Retinal pigment epithelial cell (primary cell): ENCODE data around the gene BAG5.

ENCODE experiments used
- DNase-seq: peaks from one replicate; pipeline ENCODE4 v3.0.0-alpha.2; 2010; ENCODE audit warnings: low read depth
- H3K4me3 ChIP-seq: 2 replicates; pipeline ENCODE4 v1.5.1; 2011; ENCODE audit warnings: mild to moderate bottlenecking, low read length, control low read depth, moderate library complexity
- TF ChIP-seq, protein P1 (sequence below): conservative IDR thresholded peaks from 2 replicates; pipeline ENCODE4 v1.5.1; 2011; ENCODE audit warnings: low read depth, low read length, control low read depth, inconsistent platforms

BAG5 gene

DNA sequence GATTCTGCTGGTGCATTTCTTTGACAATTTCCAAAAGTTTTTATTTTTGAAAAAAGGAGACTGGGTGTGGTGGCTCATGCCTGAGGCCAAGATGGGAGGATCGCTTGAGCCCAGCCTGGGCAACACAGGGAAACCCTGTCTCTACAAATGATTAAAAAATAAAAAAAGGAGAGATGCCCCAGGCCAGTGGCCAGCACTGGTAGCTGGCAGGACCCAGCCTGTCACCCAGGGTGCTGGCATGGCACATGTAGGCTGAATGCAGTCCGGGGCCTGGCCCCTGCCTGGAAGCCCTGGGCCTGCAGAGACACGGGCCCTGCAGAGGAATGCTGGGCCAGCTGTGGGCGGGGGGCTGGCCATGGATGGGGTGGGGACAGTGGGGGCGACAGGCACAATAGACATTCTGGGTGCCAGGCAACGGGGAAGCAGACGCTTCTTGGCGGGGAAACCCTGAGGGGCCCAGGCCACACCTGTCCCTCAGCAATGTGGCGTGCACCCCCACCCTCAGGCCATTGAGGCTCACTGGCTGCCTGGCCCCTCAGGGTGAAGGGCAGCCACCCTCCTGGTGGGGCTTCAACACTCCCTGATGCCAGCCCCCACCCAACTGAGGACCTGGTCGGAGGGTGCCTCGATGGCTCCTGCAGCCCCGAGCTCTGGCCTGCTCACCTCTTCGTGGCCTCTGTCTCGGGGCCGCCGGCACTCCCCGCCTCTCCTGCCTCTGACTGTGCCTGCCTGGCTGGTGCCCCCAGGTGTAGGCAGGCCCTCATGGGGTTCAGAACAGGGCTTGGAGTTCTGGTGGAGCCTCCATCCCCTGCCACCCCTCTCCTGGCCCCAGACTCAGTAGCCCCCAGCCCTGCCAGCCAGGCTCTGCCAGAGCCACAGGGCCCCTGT, 21.4 kb downstream of the BAG5 start:
- H3K4me3 ChIP-seq = no peak overlapping the region
- DNase-seq = no peak
- TF ChIP-seq, protein P1, sequence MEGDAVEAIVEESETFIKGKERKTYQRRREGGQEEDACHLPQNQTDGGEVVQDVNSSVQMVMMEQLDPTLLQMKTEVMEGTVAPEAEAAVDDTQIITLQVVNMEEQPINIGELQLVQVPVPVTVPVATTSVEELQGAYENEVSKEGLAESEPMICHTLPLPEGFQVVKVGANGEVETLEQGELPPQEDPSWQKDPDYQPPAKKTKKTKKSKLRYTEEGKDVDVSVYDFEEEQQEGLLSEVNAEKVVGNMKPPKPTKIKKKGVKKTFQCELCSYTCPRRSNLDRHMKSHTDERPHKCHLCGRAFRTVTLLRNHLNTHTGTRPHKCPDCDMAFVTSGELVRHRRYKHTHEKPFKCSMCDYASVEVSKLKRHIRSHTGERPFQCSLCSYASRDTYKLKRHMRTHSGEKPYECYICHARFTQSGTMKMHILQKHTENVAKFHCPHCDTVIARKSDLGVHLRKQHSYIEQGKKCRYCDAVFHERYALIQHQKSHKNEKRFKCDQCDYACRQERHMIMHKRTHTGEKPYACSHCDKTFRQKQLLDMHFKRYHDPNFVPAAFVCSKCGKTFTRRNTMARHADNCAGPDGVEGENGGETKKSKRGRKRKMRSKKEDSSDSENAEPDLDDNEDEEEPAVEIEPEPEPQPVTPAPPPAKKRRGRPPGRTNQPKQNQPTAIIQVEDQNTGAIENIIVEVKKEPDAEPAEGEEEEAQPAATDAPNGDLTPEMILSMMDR = no peak

DNA sequence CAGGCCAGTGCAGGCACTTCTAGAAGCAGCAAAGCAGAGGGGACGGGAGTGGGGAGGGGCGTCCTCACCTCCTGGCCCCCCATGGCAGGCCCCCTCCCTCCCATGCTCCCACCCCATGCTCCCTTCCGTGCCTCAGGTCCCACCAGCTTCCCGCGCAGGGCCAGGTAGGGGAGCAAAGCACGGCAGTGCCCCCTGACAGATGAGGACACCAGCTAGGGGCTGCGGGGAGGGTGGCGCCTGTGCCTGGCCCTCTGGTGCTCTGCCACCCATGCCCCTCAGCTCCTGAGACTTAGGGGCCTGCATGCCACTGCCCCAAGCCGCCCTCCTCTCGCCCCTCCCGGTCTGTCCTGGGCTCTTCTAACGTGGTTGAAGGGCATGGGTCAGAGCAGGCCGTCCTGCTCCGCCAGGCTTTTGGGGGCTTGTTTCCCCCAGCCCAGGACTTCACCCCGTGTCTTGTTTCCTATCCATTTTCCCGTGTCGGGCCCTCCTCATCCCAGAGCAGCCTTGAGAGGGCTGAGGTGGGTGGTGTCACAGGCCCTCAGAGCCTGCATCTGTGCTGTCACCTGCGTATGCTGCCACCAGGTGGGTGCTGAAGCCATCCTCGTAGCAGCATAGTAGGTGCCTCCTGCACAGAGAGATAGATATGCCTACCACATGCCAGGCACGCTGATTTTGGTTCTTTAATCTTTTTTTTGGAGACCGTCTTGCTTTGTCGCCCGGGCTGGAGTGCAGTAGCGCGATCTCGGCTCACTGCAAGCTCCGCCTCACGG, 23.2 kb downstream of the BAG5 start:
- TF ChIP-seq, protein P1 = no peak
- no peak overlapping the region for H3K4me3 ChIP-seq
- no peak for DNase-seq

DNA sequence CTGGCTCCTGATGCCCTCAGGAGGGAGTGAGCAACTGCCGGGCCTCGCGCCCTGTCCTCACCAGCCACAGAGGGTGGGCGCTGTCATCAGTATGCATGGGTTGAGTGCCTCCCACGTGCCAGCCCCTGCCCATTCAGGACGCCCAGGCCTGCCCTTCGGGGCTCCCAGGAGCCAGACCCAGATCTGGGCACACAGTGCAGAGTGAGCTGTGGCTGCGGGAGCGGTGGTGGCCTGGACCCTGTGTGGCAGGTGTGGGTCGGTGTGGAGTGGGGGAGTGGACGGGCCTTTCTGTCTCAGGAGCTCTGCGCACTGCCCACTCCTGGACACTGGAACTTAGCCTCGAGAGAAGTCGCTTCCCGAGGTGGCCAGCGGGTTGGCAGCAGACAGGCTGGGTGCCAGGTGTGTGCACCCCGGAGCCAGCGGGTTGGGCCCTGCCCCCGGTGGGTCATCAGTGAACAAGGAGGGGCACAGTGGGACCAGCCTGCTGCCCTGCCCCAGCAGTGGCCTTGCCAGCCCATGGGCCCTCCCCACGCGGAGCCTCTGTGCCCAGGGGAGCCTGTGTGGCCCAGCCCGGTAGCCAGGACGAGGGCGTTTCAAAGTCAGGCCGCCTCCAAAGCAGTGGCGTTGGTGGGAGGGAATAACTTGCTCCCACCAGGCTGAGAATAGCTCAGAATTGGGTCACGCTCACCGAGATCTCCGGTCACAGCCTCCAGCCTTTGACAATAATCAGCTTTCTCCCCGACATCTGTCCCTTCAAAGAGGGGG, 24.0 kb downstream of the BAG5 start:
- DNase-seq = no peak
- no peak overlapping the region for H3K4me3 ChIP-seq
- TF ChIP-seq, protein P1 = no peak

DNA sequence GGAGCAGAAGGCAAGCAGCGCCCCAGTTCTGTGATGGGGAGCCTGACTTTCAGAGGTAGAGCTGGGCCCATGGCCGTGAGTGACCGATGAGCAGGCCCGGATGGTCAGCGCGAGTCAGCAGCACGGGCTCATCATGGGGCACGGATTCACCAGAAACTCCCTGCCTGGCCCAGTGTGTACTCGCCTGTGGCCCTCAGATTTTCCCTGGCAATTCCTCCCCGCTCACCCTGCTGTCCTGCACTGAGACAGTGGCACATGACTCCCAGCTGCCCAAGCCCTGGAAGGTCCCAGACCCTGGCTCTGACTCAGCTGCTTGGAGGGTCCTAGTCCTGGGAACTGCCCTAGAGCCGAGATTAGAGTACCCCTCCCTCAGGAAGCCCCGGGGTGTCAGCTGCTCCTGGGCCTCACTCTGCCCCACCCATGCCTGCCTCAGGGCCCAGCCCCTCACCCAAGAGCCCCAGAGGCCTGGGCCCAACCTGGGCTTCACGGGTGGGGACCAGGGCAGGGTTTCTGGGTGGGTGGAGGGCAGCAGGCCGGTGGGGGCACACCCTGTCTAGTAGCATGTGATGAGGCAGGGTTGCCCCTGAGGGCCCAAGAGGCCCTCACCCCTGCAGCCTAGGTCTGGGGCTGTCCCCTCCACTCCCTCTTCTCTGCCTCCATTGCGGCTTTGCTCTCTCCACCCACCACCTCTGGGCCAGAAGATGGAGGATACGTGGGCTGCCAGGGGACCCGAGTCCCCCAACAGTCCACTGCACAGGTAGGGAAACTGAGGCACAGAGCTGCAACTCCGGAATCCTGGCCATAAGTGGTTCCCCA, 25.1 kb downstream of the BAG5 start:
- TF ChIP-seq, protein P1 = no peak
- H3K4me3 ChIP-seq = no peak overlapping the region
- no peak for DNase-seq

DNA sequence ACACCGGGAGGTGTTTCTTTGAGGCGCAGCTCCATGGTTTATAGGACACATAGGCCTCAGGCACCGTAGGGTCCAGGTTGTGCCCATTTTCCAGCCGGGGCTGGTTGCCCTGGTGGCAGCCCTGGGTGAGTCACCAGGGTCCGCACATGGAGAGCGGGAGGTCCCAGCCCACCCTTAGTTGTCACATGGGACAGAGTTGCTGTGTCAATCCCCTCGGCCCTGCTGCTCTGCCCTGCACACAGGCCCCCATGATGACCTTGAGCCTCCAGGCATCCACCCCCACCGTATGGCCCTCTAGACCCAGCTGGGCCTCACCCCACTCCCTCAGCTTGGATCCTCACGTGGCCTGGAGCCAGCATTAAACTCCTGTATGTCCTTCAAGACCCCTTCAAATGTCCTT, 25.8 kb downstream of the BAG5 start:
- TF ChIP-seq, protein P1 = no peak
- no peak for DNase-seq
- no peak overlapping the region for H3K4me3 ChIP-seq

DNA sequence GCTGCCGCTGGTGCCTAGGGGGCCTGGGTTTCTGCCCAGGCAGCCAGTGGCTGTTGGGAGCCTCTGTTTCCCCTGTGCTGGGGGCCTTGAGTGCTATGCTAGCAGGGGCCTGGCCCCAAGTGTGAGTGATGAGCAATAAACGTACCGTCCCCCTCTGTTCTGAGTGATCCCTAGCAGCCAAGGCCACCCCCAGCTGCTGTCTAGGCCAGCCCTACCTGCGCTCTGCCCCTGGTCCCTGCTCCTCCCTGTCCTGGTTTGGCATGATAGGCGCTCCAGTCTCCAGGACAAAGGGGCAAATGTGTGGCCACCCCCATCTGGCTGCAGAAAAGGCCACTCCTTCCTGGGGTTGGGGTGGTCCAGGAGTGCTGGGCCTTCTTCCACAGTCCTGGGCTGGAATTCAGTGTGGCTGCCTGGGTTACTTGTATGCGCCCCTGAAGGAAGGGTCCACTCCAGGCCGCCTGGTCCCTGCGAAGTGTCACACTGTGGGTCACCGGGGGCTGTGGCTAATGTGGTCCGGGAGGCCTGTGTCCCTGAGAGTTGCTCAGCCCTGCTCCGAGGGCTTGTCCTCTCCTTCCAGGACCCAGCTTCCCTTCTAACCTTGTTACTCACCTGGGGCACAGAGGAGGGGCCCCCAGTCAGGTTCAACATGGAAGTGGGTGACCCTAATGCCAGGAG, 26.4 kb downstream of the BAG5 start:
- TF ChIP-seq, protein P1 = no peak
- H3K4me3 ChIP-seq = no peak overlapping the region
- DNase-seq = no peak
